Kidney (tissue), 14 donors: ENCODE measurements around the gene HMGN3. TPM values are rescaled to one million over a fixed set of nuclear protein-coding genes. Genes with fewer than 3 reads are reported as not detected.
A peak's percentile ranks its signal among the peaks of the same experiment; 100 is the strongest.

Experiments
- DNase-seq, 5 donors: peaks; one replicate each; pipeline ENCODE4 v3.0.0-alpha.2; 2013 to 2020
- FAIRE-seq: peaks from 2 replicates; lab custom pipeline; 2012; peaks lifted over from hg19 to GRCh38; lab: Jason Lieb, UNC
- H3K27ac ChIP-seq, 2 donors: one replicate each; pipeline ENCODE4 v1.7.0; 2013; ENCODE audit warnings: low read depth in 2 of 2, low read length in 2 of 2, inconsistent platforms in 1 of 2
- H3K27me3 ChIP-seq: one replicate; pipeline ENCODE4 v1.7.1; 2013; ENCODE audit warnings: low read length, inconsistent platforms; ENCODE audit not compliant: control insufficient read depth, insufficient read depth
- H3K36me3 ChIP-seq, 3 donors: one replicate each; pipeline versions ENCODE4 v1.7.0 to v1.7.1; 2013; ENCODE audit warnings: low read length in 3 of 3, control low read depth in 1 of 3, inconsistent platforms in 1 of 3; ENCODE audit not compliant: insufficient read depth in 3 of 3, control insufficient read depth in 2 of 3
- H3K4me1 ChIP-seq, 3 donors: one replicate each; pipeline versions ENCODE4 v1.7.0 to v1.7.1; 2013; ENCODE audit warnings: low read length in 3 of 3, inconsistent platforms in 1 of 3, low read depth in 1 of 3; ENCODE audit not compliant: control insufficient read depth in 2 of 3, insufficient read depth in 2 of 3
- H3K4me3 ChIP-seq, 3 donors: one replicate each; pipeline versions ENCODE4 v1.7.0 to v1.8.1; 2013; ENCODE audit warnings: low read length in 3 of 3, control low read depth in 1 of 3, inconsistent platforms in 1 of 3
- H3K9ac ChIP-seq, 3 donors: one replicate each; pipeline versions ENCODE4 v1.7.0 to v1.7.1; 2013; ENCODE audit warnings: low read length in 3 of 3, control low read depth in 1 of 3, inconsistent platforms in 1 of 3
- H3K9me3 ChIP-seq, 3 donors: one replicate each; pipeline versions ENCODE4 v1.7.0 to v1.7.1; 2013; ENCODE audit warnings: low read length in 3 of 3, control low read depth in 1 of 3, inconsistent platforms in 1 of 3; ENCODE audit not compliant: control insufficient read depth in 2 of 3, insufficient read depth in 1 of 3
- intact Hi-C: fragments of 100-400 bp; cut with DNase I; formaldehyde crosslinking; loops from one replicate; pipeline ENCODE4 v1.11.1; 2022
- polyA plus RNA-seq: library from polyadenylated mRNA; stranded (reverse); fragments of 350-450 nt; fragmentation: Illumina TruSeq; extraction: RNeasy Lipid Tissue Mini Kit (QIAGEN cat#74804); gene quantifications from one replicate; pipeline ENCODE4 v1.2.3, GENCODE V29; 2014; ENCODE audit warnings: low read depth, low replicate concordance; ENCODE audit not compliant: insufficient read depth
- total RNA-seq: library from RNA; stranded (reverse); fragmentation: NEBNext Ultra II Directional; extraction: Animal tissue kit (Norgen Biotek cat#: 25700); gene quantifications from one replicate; pipeline ENCODE4 v1.2.1, GENCODE V29; 2021
- TF ChIP-seq, protein P1 (sequence below): IDR thresholded peaks from 3 replicates; pipeline ENCODE4 v1.5.1; 2012; ENCODE audit warnings: mild to moderate bottlenecking, moderate library complexity, borderline replicate concordance; ENCODE audit not compliant: insufficient read depth; ENCODE audit errors: extremely low read depth
- donor health status: control.
- donor health status: control.
- donor health status: control.
- donor health status: control.
- donor health status: control.
- donor health status: DM: yes; HTN: yes; CAD: no.
- donor health status: Normal renal cell carcinoma (clear cell type).

Gene HMGN3
- total and polyA plus RNA-seq, 2 donors from 2014 or later = 110 to 314 TPM

DNA sequence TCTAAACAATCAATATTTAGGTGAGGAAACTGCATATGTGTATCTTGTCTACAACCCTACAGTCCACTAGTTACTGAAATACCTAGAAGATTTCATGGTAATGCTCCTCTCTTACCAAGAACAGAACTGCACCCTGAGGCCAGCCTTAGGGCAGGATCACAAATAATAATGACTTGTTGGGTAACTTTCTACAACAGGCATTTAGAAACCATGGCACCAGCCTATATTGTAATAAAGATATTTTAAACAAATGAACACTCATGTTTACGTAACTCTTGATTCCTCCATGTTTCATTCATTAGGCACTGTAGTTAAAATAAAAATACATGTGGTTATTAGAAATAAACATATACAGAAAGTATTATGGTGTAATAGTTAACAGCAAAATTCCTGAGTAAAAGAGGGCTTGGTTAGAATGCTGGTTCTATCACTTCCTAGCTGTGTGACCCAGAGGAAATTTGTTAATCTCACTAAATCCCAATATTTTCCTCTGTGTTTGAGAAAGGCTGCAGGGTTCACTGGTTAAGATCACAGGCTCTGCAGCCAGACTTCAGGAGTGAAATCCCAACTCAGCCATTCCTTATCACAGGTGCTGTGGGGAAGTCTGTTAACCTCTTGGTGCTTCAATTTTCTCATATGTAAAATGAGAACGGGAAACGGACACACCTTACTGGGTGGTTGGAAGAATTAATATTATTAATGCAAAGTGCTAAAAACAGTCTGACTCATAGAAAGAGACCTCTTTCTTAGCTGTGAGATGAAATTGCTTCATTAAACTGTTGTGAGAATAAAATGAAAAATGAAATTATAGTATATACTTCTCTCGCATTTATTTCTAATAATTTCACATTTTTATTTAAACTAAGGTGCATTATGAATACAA lies 8.5 kb downstream of the HMGN3 start:
- Histone ChIP-seq H3K27me3 (no peaks in the 10 kb centered on the region), H3K9me3 (no peaks in the 10 kb centered on the region), H3K36me3 (no peaks in the 10 kb centered on the region), H3K4me3 (no peak overlapping the region), H3K4me1 (peaks cover 0 to 12% (median 0%) of the 10 kb centered on the region in 3 donors), H3K27ac (no peak overlapping the region), H3K9ac (no peak overlapping the region)
- no peak for FAIRE-seq
- intact Hi-C loops = no loop called here
- TF ChIP-seq, protein P1, sequence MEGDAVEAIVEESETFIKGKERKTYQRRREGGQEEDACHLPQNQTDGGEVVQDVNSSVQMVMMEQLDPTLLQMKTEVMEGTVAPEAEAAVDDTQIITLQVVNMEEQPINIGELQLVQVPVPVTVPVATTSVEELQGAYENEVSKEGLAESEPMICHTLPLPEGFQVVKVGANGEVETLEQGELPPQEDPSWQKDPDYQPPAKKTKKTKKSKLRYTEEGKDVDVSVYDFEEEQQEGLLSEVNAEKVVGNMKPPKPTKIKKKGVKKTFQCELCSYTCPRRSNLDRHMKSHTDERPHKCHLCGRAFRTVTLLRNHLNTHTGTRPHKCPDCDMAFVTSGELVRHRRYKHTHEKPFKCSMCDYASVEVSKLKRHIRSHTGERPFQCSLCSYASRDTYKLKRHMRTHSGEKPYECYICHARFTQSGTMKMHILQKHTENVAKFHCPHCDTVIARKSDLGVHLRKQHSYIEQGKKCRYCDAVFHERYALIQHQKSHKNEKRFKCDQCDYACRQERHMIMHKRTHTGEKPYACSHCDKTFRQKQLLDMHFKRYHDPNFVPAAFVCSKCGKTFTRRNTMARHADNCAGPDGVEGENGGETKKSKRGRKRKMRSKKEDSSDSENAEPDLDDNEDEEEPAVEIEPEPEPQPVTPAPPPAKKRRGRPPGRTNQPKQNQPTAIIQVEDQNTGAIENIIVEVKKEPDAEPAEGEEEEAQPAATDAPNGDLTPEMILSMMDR = no peak
- peak in 1 of 5 donors; percentile 37 for DNase-seq

DNA sequence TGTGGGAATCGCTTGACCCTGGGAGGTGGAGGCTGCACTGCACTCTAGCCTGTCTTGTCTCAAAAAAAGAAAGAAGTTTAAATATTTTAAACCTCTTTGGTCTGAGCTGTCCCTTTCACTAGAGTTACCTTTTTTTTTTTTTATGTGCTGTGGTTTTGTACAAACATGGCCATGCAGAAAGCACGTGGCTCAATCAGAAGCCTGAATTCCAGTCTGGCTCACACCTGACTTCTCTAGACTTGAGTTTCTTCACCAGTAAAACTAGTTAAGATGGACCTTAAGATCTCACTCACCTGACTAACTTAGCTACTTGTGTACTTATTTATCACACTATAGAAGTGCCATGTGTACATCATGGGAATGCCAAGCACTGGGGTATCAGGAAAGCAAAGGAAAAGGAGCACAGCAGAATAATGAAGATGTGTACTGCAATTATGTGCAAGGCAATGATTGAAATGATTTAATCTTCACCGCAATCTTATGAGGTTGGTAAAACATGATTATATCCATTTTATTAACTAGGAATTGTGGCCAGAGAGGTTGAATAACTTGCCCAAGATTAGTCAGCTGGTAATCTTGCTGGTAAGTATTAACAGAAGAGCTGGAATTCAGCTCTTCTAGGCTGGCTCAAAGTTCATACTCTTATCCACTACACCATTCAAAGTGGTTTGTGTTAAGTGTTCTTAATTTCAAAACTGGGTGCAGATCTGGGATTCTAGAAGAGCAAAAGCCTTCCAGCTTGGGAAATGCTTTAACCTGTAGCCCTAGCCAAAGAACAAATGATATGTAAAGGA lies 10.7 kb downstream of the HMGN3 start:
- Histone ChIP-seq H3K27me3 (no peaks in the 10 kb centered on the region), H3K4me3 (no peak overlapping the region), H3K9me3 (no peaks in the 10 kb centered on the region), H3K27ac (peak overlapping the region in 1 of 2 donors; percentile 63), H3K36me3 (no peaks in the 10 kb centered on the region), H3K9ac (no peak overlapping the region), H3K4me1 (peaks cover 0 to 9% (median 0%) of the 10 kb centered on the region in 3 donors)
- FAIRE-seq = peak; percentile 3
- intact Hi-C loops = no loop called here
- DNase-seq = no peak
- TF ChIP-seq, protein P1 = no peak

DNA sequence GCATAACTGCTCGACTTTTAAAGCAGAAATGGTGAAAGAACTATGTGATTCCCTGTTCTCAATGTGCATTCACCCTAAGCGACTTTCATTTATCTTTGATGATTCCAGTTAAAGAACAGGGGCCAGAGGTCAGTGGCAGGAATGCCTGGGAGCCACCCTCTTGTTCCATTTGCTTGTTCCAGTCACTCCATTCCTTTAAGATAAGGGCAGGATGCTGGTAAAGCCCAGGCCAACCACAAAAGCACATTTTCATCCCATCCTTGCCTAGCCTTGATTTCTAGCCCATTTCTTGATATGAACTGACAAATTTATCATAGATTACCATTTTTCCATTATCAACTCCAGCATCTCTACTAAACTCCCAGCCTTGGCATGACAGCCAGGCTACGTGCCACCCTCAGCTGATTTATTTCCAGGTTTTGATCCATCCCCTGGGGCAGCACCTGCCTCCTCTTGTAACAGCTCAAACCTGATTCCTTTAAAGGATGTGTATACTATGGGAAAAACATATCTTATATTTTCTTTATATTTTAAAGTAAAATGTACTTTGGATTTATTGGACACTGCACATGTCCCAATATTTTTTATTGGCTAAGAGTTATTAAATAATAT lies 19.2 kb downstream of the HMGN3 start:
- peak overlapping the region in 1 of 3 donors; percentile 25 for H3K4me3 ChIP-seq
- no peak for DNase-seq
- FAIRE-seq = no peak
- H3K27ac ChIP-seq = no peak overlapping the region
- TF ChIP-seq, protein P1 = no peak
- H3K9ac ChIP-seq = no peak overlapping the region
- no peaks in the 10 kb centered on the region for H3K27me3 ChIP-seq
- H3K36me3 ChIP-seq = no peaks in the 10 kb centered on the region
- peaks cover 0 to 3% (median 0%) of the 10 kb centered on the region in 3 donors for H3K4me1 ChIP-seq
- no peaks in the 10 kb centered on the region for H3K9me3 ChIP-seq
- intact Hi-C loops = no loop called here
